Measurements from ENCODE around the gene ZNF865.

The ZNF865 gene

DNA sequence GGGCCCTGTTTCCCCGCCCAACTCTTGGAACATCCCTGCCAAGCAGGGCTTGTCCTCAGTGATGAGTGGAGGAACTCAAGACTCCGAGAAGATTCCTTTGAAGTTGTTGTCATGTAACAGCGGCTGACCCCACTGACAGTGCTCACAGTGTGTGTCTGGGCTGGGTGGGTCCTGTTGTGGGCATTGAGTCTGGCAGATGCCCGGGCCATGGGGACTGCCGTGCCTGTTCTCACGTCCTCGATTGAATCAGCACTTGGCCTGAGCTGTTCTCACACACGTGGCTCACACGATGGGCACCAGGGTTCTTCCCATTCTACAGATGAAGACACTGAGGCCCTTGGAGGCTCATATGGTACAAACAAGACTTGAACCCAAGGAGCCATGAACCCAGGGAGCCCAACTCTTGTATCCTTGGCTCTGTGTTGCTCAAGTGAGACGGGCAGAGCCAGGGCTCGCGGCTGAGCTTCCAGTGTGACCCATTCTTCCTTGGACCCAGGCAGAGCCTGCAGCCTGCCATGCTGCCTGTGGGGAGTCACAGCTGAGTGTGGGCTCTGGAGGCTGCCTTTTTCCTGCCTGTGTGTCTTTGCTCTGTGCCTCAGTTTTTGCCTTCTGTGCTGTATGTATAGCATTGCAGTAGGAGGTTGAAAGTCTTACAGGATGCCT, 61.0 kb downstream of the ZNF865 start:
- in situ Hi-C loops (cut with MboI; ENCODE audit: low sequenced_read_pairs, unreplicated experiment), result no loop called here
- TF ChIP-seq, protein P1, sequence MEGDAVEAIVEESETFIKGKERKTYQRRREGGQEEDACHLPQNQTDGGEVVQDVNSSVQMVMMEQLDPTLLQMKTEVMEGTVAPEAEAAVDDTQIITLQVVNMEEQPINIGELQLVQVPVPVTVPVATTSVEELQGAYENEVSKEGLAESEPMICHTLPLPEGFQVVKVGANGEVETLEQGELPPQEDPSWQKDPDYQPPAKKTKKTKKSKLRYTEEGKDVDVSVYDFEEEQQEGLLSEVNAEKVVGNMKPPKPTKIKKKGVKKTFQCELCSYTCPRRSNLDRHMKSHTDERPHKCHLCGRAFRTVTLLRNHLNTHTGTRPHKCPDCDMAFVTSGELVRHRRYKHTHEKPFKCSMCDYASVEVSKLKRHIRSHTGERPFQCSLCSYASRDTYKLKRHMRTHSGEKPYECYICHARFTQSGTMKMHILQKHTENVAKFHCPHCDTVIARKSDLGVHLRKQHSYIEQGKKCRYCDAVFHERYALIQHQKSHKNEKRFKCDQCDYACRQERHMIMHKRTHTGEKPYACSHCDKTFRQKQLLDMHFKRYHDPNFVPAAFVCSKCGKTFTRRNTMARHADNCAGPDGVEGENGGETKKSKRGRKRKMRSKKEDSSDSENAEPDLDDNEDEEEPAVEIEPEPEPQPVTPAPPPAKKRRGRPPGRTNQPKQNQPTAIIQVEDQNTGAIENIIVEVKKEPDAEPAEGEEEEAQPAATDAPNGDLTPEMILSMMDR (IDR thresholded peaks at IDR 0.05; ENCODE audit: borderline replicate concordance, control extremely low read depth, extremely low read depth, insufficient read depth, missing control alignments), result no peak
- no peak for DNase-seq (ENCODE audit: low spot score)
